Tibial nerve (tissue), 4 donors: ENCODE measurements around the gene STAC3. TPM values are rescaled to one million over a fixed set of nuclear protein-coding genes. Genes with fewer than 3 reads are reported as not detected.

Source experiments
- DNase-seq, 2 donors: peaks; one replicate each; pipeline ENCODE4 v3.0.0-alpha.2; 2019; ENCODE audit warnings: low spot score in 2 of 2
- H3K27ac ChIP-seq, 4 donors: fragments of 200-600 bp; sonication (generic) in 3 of 4; one replicate each; pipeline ENCODE4 v1.5.1; 2017 to 2019; ENCODE audit warnings: mild to moderate bottlenecking in 1 of 4
- H3K27me3 ChIP-seq, 2 donors: fragments of 200-600 bp; sonication (generic) in 1 of 2; one replicate each; pipeline versions ENCODE4 v1.5.1 to v1.6.0; 2017 to 2019
- H3K36me3 ChIP-seq, 3 donors: fragments of 200-600 bp; sonication (generic); one replicate each; pipeline ENCODE4 v1.5.1; 2018 to 2019
- H3K4me1 ChIP-seq, 4 donors: fragments of 200-600 bp; sonication (generic) in 3 of 4; one replicate each; pipeline ENCODE4 v1.5.1; 2017 to 2019
- H3K4me3 ChIP-seq, 4 donors: fragments of 200-600 bp; sonication (generic) in 3 of 4; one replicate each; pipeline ENCODE4 v1.5.1; 2017 to 2019; ENCODE audit warnings: mild to moderate bottlenecking in 1 of 4, moderate library complexity in 1 of 4
- H3K9me3 ChIP-seq, 4 donors: fragments of 200-600 bp; sonication (generic) in 3 of 4; one replicate each; pipeline ENCODE4 v1.5.1; 2017 to 2019
- EP300 ChIP-seq, 2 donors: sonication (generic); formaldehyde crosslinking; IDR thresholded peaks; one replicate each; pipeline ENCODE4 v1.6.1; 2017; ENCODE audit warnings: antibody characterized with exemption in 2 of 2, mild to moderate bottlenecking in 1 of 2
- POLR2A ChIP-seq, 2 donors: fragments of 450-650 bp; IDR thresholded peaks; one replicate each; pipeline ENCODE4 v1.6.1; 2017; ENCODE audit warnings: antibody characterized with exemption in 2 of 2, mild to moderate bottlenecking in 2 of 2, moderate library complexity in 2 of 2
- WGBS, 2 donors: methylation state at CpG; one replicate each; pipeline ENCODE4 v1.1.5; 2018; 5-methylcytosine and 5-hydroxymethylcytosine counted together
- total RNA-seq, 4 donors: library from RNA; depleted of rRNA; stranded (reverse); fragments of >200 nt; gene quantifications; one replicate each; pipeline ENCODE4 v1.1.0, GENCODE V29; 2016
- TF ChIP-seq, protein P1 (sequence below), 5 experiments: fragments of 200-600 bp in 3 of 5; fragments of 450-650 bp in 2 of 5; sonication (generic) in 3 of 5; IDR thresholded peaks; one replicate each; pipeline ENCODE4 v1.5.1; 2016 to 2019; ENCODE audit warnings: antibody characterized with exemption in 5 of 5, mild to moderate bottlenecking in 3 of 5, moderate library complexity in 2 of 5

Gene STAC3
- total RNA-seq, 4 donors from 2014 or later = 1.7 to 5.0 (median 3.6) TPM; not detected in 1

DNA sequence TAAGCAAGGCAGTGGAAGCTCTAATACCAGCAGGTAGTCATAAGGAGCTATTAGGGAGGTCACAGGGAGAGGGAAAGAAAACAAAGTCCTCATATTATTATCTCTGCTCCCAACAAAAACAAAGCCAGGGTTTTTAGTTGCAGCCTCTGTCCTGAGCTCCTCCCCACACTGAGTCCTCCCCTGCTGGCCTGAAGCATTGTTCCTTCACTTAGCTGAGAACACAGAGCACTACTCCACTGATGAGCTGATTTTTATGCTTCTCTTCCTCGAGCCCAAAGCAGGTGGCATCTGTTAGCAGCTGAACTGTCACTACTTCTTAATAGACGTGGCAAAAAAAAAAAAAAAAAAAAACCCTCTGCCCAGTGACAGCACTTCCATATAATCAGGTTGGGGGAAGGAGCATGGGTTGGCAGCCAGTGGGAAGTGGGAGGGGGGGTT, 10.5 kb upstream of the STAC3 start:
- Histone ChIP-seq H3K4me1 (peaks cover 0 to 6% (median 0%) of the 10 kb centered on the region in 4 donors), H3K36me3 (peaks cover 4 to 86% (median 20%) of the 10 kb centered on the region in 3 donors), H3K9me3 (no peaks in the 10 kb centered on the region), H3K27ac (no peak overlapping the region), H3K27me3 (no peaks in the 10 kb centered on the region), H3K4me3 (no peak overlapping the region)
- TF ChIP-seq, protein P1, sequence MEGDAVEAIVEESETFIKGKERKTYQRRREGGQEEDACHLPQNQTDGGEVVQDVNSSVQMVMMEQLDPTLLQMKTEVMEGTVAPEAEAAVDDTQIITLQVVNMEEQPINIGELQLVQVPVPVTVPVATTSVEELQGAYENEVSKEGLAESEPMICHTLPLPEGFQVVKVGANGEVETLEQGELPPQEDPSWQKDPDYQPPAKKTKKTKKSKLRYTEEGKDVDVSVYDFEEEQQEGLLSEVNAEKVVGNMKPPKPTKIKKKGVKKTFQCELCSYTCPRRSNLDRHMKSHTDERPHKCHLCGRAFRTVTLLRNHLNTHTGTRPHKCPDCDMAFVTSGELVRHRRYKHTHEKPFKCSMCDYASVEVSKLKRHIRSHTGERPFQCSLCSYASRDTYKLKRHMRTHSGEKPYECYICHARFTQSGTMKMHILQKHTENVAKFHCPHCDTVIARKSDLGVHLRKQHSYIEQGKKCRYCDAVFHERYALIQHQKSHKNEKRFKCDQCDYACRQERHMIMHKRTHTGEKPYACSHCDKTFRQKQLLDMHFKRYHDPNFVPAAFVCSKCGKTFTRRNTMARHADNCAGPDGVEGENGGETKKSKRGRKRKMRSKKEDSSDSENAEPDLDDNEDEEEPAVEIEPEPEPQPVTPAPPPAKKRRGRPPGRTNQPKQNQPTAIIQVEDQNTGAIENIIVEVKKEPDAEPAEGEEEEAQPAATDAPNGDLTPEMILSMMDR (IDR thresholded peaks at IDR 0.05) = no peak
- no peak for TF ChIP-seq EP300 (IDR thresholded peaks at IDR 0.05)
- TF ChIP-seq POLR2A (IDR thresholded peaks at IDR 0.05) = no peak
- no peak for DNase-seq
- 40 to 64% methylated on average over 2 of the region's 2 CpGs for WGBS, 2 donors

DNA sequence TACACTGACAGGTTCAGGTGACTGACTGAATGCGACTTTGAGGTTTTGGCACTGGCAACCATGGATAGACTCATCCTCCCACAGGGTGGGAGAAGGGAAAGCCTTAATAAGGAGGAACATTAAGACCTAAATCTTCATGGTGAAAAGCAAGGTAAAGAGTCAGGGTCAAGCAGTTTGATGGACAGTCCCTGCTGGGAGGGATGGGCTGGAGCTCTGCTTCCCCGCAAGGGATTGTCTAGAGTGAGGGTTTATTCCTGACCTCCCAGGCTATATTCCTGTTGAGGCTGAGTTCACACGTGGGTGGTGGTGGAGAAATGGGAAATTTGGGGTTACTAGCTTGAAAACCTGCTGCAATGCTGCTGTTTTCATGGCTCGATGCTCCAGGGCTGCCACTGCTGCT, 9.4 kb upstream of the STAC3 start:
- peaks cover 4 to 86% (median 14%) of the 10 kb centered on the region in 3 donors for H3K36me3 ChIP-seq
- TF ChIP-seq EP300 (IDR thresholded peaks at IDR 0.05) (no peak), POLR2A (IDR thresholded peaks at IDR 0.05) (no peak)
- TF ChIP-seq, protein P1 (IDR thresholded peaks at IDR 0.05) = no peak

DNA sequence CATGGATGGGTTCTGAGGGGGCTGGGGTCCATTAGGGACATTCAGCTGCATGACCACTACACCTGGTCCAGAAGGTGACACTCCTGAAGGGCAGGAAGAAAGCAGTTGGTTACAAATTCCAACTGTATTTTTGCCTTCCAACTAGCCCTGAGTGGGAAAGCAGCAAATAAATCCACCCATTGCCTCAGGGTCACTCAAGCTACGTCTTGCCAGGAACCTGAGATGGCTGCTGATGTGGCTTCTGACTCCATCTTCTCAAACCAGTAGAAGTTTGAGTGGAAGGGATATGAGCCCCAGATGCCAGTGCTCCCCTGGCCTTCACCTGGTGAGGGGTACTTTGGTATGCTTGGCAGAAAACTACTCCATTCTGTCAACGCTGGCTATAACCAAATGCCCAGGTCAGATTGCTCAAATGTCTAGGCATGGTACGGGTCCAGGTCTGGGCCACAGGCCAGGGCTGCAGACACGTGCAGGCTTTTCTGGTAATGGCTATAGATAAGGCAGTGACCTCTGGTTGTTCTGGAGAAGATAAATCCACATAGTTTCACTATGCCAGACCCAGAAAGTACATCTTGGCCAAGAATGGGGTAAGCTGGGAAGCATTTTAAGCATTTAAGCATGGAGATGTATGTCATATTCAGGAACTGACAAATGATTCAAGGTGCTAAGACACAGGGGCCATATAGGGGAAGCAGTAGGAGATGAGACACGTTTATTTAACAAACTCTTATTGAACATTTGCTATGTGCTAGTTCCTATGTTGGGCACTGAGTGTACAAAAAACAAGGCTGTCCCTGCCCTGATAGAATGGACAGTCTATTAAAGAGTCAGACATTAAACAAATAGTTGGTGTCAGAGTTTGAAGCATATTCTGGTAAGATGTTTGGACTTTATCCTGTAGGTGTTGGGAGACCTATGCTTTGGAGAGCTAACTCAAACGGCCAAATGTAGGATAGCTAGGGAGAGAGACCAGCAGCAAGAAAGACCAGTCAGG, 8.3 kb upstream of the STAC3 start:
- H3K9me3 ChIP-seq = no peaks in the 10 kb centered on the region
- no peak overlapping the region for H3K4me3 ChIP-seq
- TF ChIP-seq EP300 (IDR thresholded peaks at IDR 0.05) = no peak
- TF ChIP-seq, protein P1 (IDR thresholded peaks at IDR 0.05) = no peak
- no peak for TF ChIP-seq POLR2A (IDR thresholded peaks at IDR 0.05)
- H3K27me3 ChIP-seq = no peaks in the 10 kb centered on the region
- H3K4me1 ChIP-seq = peaks cover 0 to 6% (median 0%) of the 10 kb centered on the region in 4 donors
- peaks cover 4 to 90% (median 10%) of the 10 kb centered on the region in 3 donors for H3K36me3 ChIP-seq
- no peak overlapping the region for H3K27ac ChIP-seq
- DNase-seq = no peak
- WGBS, 2 donors = 64 to 70% methylated on average over 6 of the region's 6 CpGs

More for the DNA sequence above, 9.4 kb upstream of the STAC3 start:
- Histone ChIP-seq H3K9me3 (no peaks in the 10 kb centered on the region), H3K27me3 (no peaks in the 10 kb centered on the region), H3K4me3 (no peak overlapping the region), H3K4me1 (peaks cover 0 to 6% (median 0%) of the 10 kb centered on the region in 4 donors), H3K27ac (no peak overlapping the region)
- no peak for DNase-seq
- 81 to 85% methylated on average over 4 of the region's 4 CpGs for WGBS, 2 donors

DNA sequence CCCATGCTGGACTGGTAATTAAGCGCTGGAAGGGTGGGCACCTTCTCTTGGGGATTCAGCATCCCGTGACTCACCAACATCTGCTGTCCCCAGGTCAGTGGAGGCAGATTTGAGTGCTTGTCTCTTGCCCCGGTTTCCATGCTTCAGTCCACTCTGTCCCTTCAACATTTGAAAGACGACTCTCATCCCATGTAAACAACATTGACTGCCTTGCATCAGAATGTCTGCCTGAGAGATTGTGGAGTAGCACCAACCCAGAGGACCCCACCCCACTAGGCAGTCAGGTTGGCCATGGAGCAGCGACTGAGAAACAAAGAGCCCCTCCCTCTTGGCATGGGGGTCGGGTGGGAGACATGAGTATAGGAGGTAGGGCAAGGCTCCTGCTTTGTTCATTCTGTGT, 4.9 kb upstream of the STAC3 start:
- H3K9me3 ChIP-seq = no peaks in the 10 kb centered on the region
- peaks cover 4 to 68% (median 10%) of the 10 kb centered on the region in 3 donors for H3K36me3 ChIP-seq
- H3K4me3 ChIP-seq = no peak overlapping the region
- 92 to 93% methylated on average over 6 of the region's 6 CpGs for WGBS, 2 donors
- no peaks in the 10 kb centered on the region for H3K4me1 ChIP-seq
- no peak overlapping the region for H3K27ac ChIP-seq
- no peak for DNase-seq
- no peaks in the 10 kb centered on the region for H3K27me3 ChIP-seq
- TF ChIP-seq POLR2A (IDR thresholded peaks at IDR 0.05) (no peak), EP300 (IDR thresholded peaks at IDR 0.05) (no peak)
- TF ChIP-seq, protein P1 (IDR thresholded peaks at IDR 0.05) = no peak
